SK-MEL-5 (cell line): Measurements from ENCODE around the gene IL12B. TPM values are rescaled to one million over a fixed set of nuclear protein-coding genes. Genes with fewer than 3 reads are reported as not detected.
"Not testable (repeated sequence)": the region's sequence is repeated elsewhere in the genome, so short reads cannot be mapped to it uniquely, and the experiment has no call there.

Experiments used
- DNase-seq: peaks from one replicate; pipeline ENCODE4 v3.0.0-alpha.2; 2016; ENCODE audit warnings: low read depth, low spot score
- in situ Hi-C: cut with HindIII; loops from 2 replicates; pipeline ENCODE4 v1.10.0; 2016; ENCODE audit warnings: low sequenced_read_pairs, high pct_unique_total_duplicates, low pct_unique_long_range_greater_than_20kb
- small RNA-seq, 2 experiments: library from RNA; depleted of rRNA; stranded (forward); fragments of <200 nt; gene quantifications; one replicate each; pipeline ENCODE3, GENCODE V24; 2014
- total RNA-seq: library from RNA; depleted of rRNA; stranded (reverse); fragments of >200 nt; shearing (Covaris generic); gene quantifications from 2 replicates; pipeline ENCODE4 v1.2.3, GENCODE V29; 2014; rRNA removed

IL12B gene
- total RNA-seq, 1 experiment from 2014 or later = not detected

GRCh38 chr5:159309689-159310433 is 20.4 kb downstream of the IL12B start:
- DNase-seq = no peak
- in situ Hi-C loops = no loop called here

GRCh38 chr5:159304961-159305595 is 25.2 kb downstream of the IL12B start:
- DNase-seq = no peak
- in situ Hi-C loops = no loop called here

GRCh38 chr5:159303286-159303685 is 27.0 kb downstream of the IL12B start:
- DNase-seq = no peak
- in situ Hi-C loops = no loop called here

GRCh38 chr5:159301929-159302860 is 28.1 kb downstream of the IL12B start:
- DNase-seq = not testable (repeated sequence)

GRCh38 chr5:159301466-159301865 is 28.8 kb downstream of the IL12B start:
- DNase-seq = no peak
- in situ Hi-C loops = no loop called here

More at GRCh38 chr5:159301929-159302860, 28.1 kb downstream of the IL12B start:
- in situ Hi-C loops = not testable (repeated sequence)

GRCh38 chr5:159297300-159297699 is 33.0 kb downstream of the IL12B start:
- in situ Hi-C loops = not testable (repeated sequence)

GRCh38 chr5:159294921-159295320 is 35.4 kb downstream of the IL12B start:
- DNase-seq = no peak
- in situ Hi-C loops = no loop called here

More at GRCh38 chr5:159297300-159297699, 33.0 kb downstream of the IL12B start:
- DNase-seq = not testable (repeated sequence)

- DNase-seq = peak; percentile 42
Measured at GRCh38 chr5:159290741-159291140, 39.5 kb downstream of the IL12B start.

GRCh38 chr5:159286420-159287035 is 43.8 kb downstream of the IL12B start:
- in situ Hi-C loops = no loop called here
- DNase-seq = peak; percentile 59

More at GRCh38 chr5:159290741-159291140, 39.5 kb downstream of the IL12B start:
- in situ Hi-C loops = no loop called here

- in situ Hi-C loops = loop anchor here (25.0 kb wide), 1 partner anchor 112 kb away; no protein-coding TSS in a partner anchor
- DNase-seq = no peak
Measured at GRCh38 chr5:159274676-159275075, 55.6 kb downstream of the IL12B start.

GRCh38 chr5:159273923-159274322 is 56.4 kb downstream of the IL12B start:
- in situ Hi-C loops = loop anchor here (25.0 kb wide), 1 partner anchor 112 kb away; no protein-coding TSS in a partner anchor
- no peak for DNase-seq

- in situ Hi-C loops = loop anchor here (25.0 kb wide), 1 partner anchor 107 kb away; no protein-coding TSS in a partner anchor
- no peak for DNase-seq
Measured at GRCh38 chr5:159269723-159270122, 60.6 kb downstream of the IL12B start.

GRCh38 chr5:159266764-159267163 is 63.5 kb downstream of the IL12B start:
- in situ Hi-C loops = loop anchor here (25.0 kb wide), 1 partner anchor 104 kb away; no protein-coding TSS in a partner anchor
- DNase-seq = not testable (repeated sequence)

Small RNAs within 50 kb of the gene (small RNA-seq; reads per million reads assigned to genes)
- gene RNU4ATAC2P = 0 reads per million in 2 experiments

Other genes starting within 250 kb of the IL12B start
- 1.1 and 1.4 TPM in 2 replicates for gene EBF1, start 230.6 kb downstream of the IL12B start, total RNA-seq
- gene RNF145, start 120.9 kb downstream of the IL12B start, total RNA-seq = 47.5 and 49.4 TPM in 2 replicates
- gene UBLCP1, start 67.2 kb downstream of the IL12B start, total RNA-seq = 44.0 and 45.7 TPM in 2 replicates